ENCODE data around the gene ZNF550.
A peak's percentile ranks its signal among the peaks of the same experiment; 100 is the strongest.

Gene ZNF550

DNA sequence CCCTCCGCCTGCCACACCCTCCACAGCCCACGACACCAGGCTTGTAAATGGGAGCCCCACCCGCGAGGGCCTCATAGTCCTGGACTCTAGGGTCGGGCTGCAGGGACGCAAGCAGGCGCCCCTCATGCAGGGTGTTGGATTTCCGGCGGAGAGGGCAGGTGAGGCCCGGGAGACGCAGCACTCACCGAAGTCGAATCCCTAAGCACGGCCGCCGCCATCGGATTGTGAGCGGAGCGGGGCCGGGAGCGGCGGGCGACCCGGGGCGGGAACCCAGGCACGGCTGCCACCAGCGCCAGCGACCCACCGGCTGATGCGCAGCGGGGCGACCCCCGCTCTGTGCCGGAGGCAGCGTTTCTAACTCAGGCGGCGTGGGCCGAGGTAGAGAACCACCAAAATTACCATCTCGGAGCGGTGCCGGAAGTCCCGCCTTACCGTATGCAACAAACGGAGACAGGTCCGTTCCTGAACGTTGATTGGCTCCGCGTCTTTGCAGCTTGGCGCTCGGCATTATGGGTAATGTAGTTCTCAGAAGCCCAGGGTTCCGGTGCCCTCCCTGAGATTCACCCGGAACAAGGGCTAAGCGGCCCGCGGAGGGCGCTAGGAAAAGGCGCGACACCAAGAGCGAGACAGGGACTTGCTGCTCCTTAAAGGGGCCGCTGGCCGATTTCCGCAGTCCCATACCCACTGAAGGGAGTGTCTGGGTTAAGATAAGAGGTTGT lies 19.0 kb upstream of the ZNF550 start, which contains the start of gene ZNF416:
Gene ZNF416, minus strand, starts transcription at position 425 of the 719 bp plus-strand sequence. Its CDS starts 207 bp downstream, at position 218.
- no peak for TF ChIP-seq Cebpa-rat (IDR thresholded peaks at IDR 0.05)
- Histone ChIP-seq H3K4me2 (peak within 1 kb of the TSS; percentile 86 to 97 (median 93)), H3K36me3 (peaks cover 34 to 49% (median 42%) of the 10 kb centered on the region in 11 experiments), H3K4me1 (peaks cover 12 to 26% (median 20%) of the 10 kb centered on the region in 10 experiments), H3K9ac (peak within 1 kb of the TSS; percentile 85 to 92 (median 88)), H3K9me3 (replicated peaks in 1 of 11) (peaks cover 58 to 91% (median 71%) of the 10 kb centered on the region in 11 experiments), H3K27me3 (no peaks in the 10 kb centered on the region), H3K4me3 (peak within 1 kb of the TSS; percentile 84 to 99 (median 91)), H4K20me1 (no peaks in the 10 kb centered on the region), H3K27ac (peak within 1 kb of the TSS; percentile 43 to 86 (median 82); a peak in 21 of 22 replicates)

DNA sequence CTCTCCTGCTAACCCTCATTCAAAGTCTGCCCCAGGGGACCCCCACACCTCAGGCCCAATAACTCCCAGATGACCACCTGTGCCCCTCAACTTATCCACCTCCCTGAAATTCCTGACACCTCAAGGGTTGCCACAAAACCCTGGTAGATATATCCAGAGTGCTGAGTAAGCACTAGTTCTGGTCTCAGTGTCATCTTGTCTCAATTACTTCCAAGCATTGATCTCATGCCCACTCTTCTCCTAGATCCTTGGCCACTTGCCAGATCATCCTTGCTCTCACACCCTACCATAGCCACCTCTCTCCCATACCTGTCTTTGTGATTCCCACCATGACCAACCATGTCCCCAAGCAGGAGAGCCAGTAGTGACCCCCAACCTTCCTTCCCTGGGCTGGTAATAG lies 17.0 kb upstream of the ZNF550 start:
- Histone ChIP-seq H3K9me3 (replicated peaks in 1 of 11) (peaks cover 61 to 91% (median 71%) of the 10 kb centered on the region in 11 experiments), H3K27ac (no peak overlapping the region), H3K36me3 (peaks cover 54 to 63% (median 62%) of the 10 kb centered on the region in 11 experiments), H3K9ac (no peak overlapping the region), H3K27me3 (no peaks in the 10 kb centered on the region), H3K4me1 (peaks cover 8 to 19% (median 14%) of the 10 kb centered on the region in 10 experiments), H3K4me2 (no peak overlapping the region), H4K20me1 (no peaks in the 10 kb centered on the region), H3K4me3 (peak overlapping the region in 4 of 10 experiments; percentile 5 to 91 (median 58); a peak in 5 of 20 replicates)
- TF ChIP-seq Cebpa-rat (IDR thresholded peaks at IDR 0.05): no peak

- TF ChIP-seq Cebpa-rat (IDR thresholded peaks at IDR 0.05): no peak
- peaks cover 76 to 88% (median 82%) of the 10 kb centered on the region in 11 experiments for H3K36me3 ChIP-seq
- no peak overlapping the region for H3K4me2 ChIP-seq
- H3K9ac ChIP-seq: no peak overlapping the region
- H4K20me1 ChIP-seq: no peaks in the 10 kb centered on the region
- peak overlapping the region in 9 of 10 experiments; percentile 6 to 48 (median 36); a peak in 15 of 20 replicates for H3K4me3 ChIP-seq
- H3K27me3 ChIP-seq: no peaks in the 10 kb centered on the region
- no peak overlapping the region for H3K27ac ChIP-seq
- peaks cover 99 to 100% (median 100%) of the 10 kb centered on the region in 11 experiments for H3K9me3 ChIP-seq (replicated peaks in 1 of 11)
- H3K4me1 ChIP-seq: peaks cover 1 to 3% (median 3%) of the 10 kb centered on the region in 10 experiments; a peak in 18 of 20 replicates
Observed at GRCh38 chr19:57572415-57572947, 12.8 kb upstream of the ZNF550 start.

DNA sequence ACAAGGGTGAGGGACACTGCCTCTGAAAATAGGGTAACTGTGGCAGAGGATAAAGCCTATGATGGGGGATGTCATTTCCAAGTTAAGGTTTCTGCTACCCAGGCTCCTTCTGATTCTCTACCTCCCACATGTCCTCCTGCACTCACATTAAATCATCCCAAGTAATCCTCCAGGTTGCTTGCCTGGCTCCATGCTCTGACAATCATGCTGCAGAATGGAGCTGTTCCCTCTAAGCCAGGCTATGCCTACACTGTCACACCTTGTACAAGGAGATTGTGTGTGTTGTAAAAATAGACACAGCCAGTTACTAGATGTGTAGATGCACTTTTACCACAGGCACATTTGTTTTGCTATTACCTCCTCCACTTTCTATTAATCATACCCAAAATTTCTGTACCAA lies 11.0 kb upstream of the ZNF550 start:
- H3K9ac ChIP-seq: no peak overlapping the region
- no peaks in the 10 kb centered on the region for H3K4me1 ChIP-seq
- H3K4me2 ChIP-seq: no peak overlapping the region
- H3K27ac ChIP-seq: no peak overlapping the region
- peak overlapping the region in 4 of 10 experiments; percentile 8 to 48 (median 17); a peak in 2 of 20 replicates for H3K4me3 ChIP-seq
- no peak for TF ChIP-seq Cebpa-rat (IDR thresholded peaks at IDR 0.05)
- H3K27me3 ChIP-seq: no peaks in the 10 kb centered on the region
- H3K36me3 ChIP-seq: peaks cover 59 to 81% (median 68%) of the 10 kb centered on the region in 11 experiments
- H4K20me1 ChIP-seq: no peaks in the 10 kb centered on the region
- peaks cover 100% of the 10 kb centered on the region in 11 experiments for H3K9me3 ChIP-seq (replicated peaks in 1 of 11)

DNA sequence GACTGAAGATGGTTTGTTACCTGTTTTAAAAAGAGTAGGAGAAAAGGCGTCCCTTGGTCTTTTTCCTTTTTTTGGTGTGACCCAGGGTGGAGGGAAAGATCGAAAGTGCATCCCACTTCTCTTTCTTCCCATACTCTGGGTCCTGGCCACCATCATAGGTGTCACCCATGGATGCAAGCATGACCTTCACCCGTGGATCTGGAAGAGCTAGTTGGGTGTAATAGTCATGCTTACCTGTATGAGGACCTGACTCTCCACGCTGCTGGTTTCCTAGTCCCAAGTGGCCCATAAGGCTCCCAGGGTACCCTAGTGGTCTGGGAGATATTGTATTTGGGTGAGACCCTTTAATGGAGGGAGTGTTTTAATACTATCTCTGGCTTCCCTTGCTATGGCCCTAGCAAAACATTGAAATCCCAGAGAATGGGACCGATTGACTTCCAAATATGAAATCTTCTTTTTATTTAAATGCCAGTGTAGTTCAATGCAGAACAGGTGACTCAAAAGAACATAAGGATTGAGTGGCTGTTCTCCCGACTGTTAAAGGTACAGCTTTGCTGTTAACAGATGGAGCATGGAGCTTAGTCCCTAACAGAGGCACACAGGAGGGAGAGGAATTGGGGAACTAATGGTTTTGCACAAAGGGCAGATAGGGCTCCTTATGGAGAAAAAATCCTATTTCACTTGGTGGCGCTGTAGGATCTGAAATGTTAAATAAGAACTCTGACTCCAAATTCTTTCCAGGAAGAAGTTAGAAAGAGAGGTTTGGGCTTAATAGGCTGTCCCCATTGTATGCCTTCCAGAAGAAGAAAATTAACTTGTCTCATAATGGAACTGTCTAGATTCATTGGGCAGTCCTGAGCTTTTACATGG lies 7.0 kb upstream of the ZNF550 start:
- Histone ChIP-seq H3K27me3 (no peaks in the 10 kb centered on the region), H3K4me2 (no peak overlapping the region), H3K9ac (no peak overlapping the region), H3K27ac (no peak overlapping the region), H3K36me3 (peaks cover 18 to 42% (median 28%) of the 10 kb centered on the region in 11 experiments), H3K4me1 (no peaks in the 10 kb centered on the region), H4K20me1 (no peaks in the 10 kb centered on the region), H3K9me3 (replicated peaks in 1 of 11) (peaks cover 100% of the 10 kb centered on the region in 11 experiments), H3K4me3 (peak overlapping the region in 4 of 10 experiments; percentile 19 to 36 (median 30); a peak in 7 of 20 replicates)
- TF ChIP-seq Cebpa-rat (IDR thresholded peaks at IDR 0.05): no peak

GRCh38 chr19:57563547-57563946 lies 3.9 kb upstream of the ZNF550 start:
- Histone ChIP-seq H4K20me1 (peaks cover 0 to 4% (median 0%) of the 10 kb centered on the region in 11 experiments; a peak in 2 of 22 replicates), H3K9me3 (replicated peaks in 1 of 11) (peaks cover 87 to 88% (median 87%) of the 10 kb centered on the region in 11 experiments), H3K27me3 (no peaks in the 10 kb centered on the region), H3K27ac (no peak overlapping the region), H3K4me3 (peak overlapping the region in 1 of 10 experiments; percentile 14; a peak in 2 of 20 replicates), H3K9ac (no peak overlapping the region), H3K36me3 (peaks cover 0 to 15% (median 4%) of the 10 kb centered on the region in 11 experiments; a peak in 7 of 22 replicates), H3K4me2 (no peak overlapping the region), H3K4me1 (peaks cover 3 to 10% (median 6%) of the 10 kb centered on the region in 10 experiments)
- TF ChIP-seq Cebpa-rat (IDR thresholded peaks at IDR 0.05): no peak

DNA sequence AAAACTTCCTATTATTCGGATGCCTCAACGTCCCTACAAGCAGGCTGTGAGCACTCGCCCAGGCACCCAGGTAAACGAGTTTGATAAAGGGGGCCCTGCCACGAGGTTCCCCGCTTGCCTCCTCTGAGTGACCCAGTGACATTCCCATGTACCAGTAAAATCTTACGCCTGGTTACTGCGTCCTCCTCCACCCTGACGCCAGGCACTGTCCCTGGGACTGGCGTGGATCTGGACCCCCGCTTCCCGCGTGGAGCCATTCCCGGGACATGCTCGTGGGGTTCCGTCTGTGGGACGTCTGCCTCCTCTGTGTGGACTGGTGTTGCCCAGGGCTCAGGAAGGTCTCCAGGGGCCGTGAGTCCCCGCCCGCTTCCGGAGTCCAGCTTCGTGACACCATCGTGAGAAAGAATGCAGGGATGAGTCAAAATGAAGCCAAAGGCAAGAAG lies 407 bp upstream of the ZNF550 start:
- Histone ChIP-seq H3K27me3 (no peaks in the 10 kb centered on the region), H3K9ac (peak overlapping the region in 7 of 11 experiments; percentile 89 to 96 (median 93); a peak in 10 of 22 replicates), H3K4me3 (peak overlapping the region; percentile 77 to 100 (median 94); a peak in 19 of 20 replicates), H3K4me1 (peaks cover 12 to 20% (median 15%) of the 10 kb centered on the region in 10 experiments), H3K27ac (peak overlapping the region in 5 of 11 experiments; percentile 86 to 93 (median 88); a peak in 4 of 22 replicates), H3K36me3 (peaks cover 15 to 31% (median 20%) of the 10 kb centered on the region in 11 experiments), H3K9me3 (replicated peaks in 1 of 11) (peaks cover 52 to 74% (median 65%) of the 10 kb centered on the region in 11 experiments), H3K4me2 (peak overlapping the region; percentile 28 to 97 (median 91); a peak in 20 of 22 replicates), H4K20me1 (peaks cover 0 to 18% (median 7%) of the 10 kb centered on the region in 11 experiments; a peak in 8 of 22 replicates)
- TF ChIP-seq Cebpa-rat (IDR thresholded peaks at IDR 0.05): no peak

DNA sequence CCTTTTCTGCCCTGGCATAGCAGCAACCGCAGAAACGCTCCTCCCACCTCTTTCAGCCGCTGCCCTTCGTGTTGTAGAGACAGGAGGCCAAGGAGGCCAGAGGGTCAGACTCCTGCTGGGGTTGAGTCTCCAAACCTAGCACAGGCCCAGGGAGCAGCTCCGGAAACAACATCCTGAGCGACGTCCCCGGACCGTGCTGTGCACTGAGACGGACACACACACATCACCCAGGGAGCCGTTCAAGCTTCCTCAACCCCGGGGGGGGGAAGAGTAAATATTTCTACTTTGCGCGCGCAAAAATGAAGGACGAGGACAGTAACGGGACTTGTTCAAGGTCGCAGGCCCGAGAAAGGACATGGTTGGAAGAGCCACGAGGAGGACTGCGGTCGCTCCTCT lies 657 bp downstream of the ZNF550 start:
- H3K9me3 ChIP-seq (replicated peaks in 1 of 11): peaks cover 48 to 74% (median 65%) of the 10 kb centered on the region in 11 experiments
- peak overlapping the region; percentile 82 to 97 (median 92) for H3K4me2 ChIP-seq
- H3K36me3 ChIP-seq: peaks cover 25 to 41% (median 31%) of the 10 kb centered on the region in 11 experiments
- peaks cover 12 to 20% (median 15%) of the 10 kb centered on the region in 10 experiments for H3K4me1 ChIP-seq
- peaks cover 0 to 18% (median 7%) of the 10 kb centered on the region in 11 experiments; a peak in 8 of 22 replicates for H4K20me1 ChIP-seq
- no peak for TF ChIP-seq Cebpa-rat (IDR thresholded peaks at IDR 0.05)
- peak overlapping the region; percentile 77 to 100 (median 94) for H3K4me3 ChIP-seq
- peak overlapping the region; percentile 66 to 93 (median 88) for H3K27ac ChIP-seq
- peak overlapping the region; percentile 87 to 96 (median 92) for H3K9ac ChIP-seq
- no peaks in the 10 kb centered on the region for H3K27me3 ChIP-seq

All from BLaER1 treated with 17β-estradiol and CSF1 and Interleukin-3, amounts not matched to agents 10 nM and 100 nM (cell line).